Right atrium auricular region (tissue), 2 donors: ENCODE data around the gene CSNK1A1L. TPM values are rescaled to one million over a fixed set of nuclear protein-coding genes. Genes with fewer than 3 reads are reported as not detected.

Experiments
- DNase-seq: peaks from one replicate; pipeline ENCODE4 v3.0.0-alpha.2; 2019; ENCODE audit warnings: low spot score
- H3K27ac ChIP-seq, 2 donors: fragments of 200-600 bp; sonication (generic); 1 replicate in 1 of 2; 2 replicates in 1 of 2; pipeline ENCODE4 v1.5.1; 2016 to 2019
- H3K27me3 ChIP-seq, 2 donors: fragments of 200-600 bp; sonication (generic); one replicate each; pipeline versions ENCODE4 v1.5.1 to v1.6.0; 2017 to 2019
- H3K36me3 ChIP-seq: fragments of 200-600 bp; sonication (generic); one replicate; pipeline ENCODE4 v1.5.1; 2016
- H3K4me1 ChIP-seq, 2 donors: fragments of 200-600 bp; sonication (generic); one replicate each; pipeline versions ENCODE4 v1.5.1 to v1.6.0; 2017 to 2019
- H3K4me3 ChIP-seq, 2 donors: fragments of 200-600 bp; sonication (generic); 1 replicate in 1 of 2; 2 replicates in 1 of 2; pipeline ENCODE4 v1.5.1; 2017 to 2019; ENCODE audit warnings: mild to moderate bottlenecking in 1 of 2, moderate library complexity in 1 of 2
- H3K9me3 ChIP-seq, 2 donors: fragments of 200-600 bp; sonication (generic); one replicate each; pipeline ENCODE4 v1.5.1; 2019
- total RNA-seq, 2 donors: library from RNA; depleted of rRNA; stranded (reverse); fragments of >200 nt; gene quantifications; one replicate each; pipeline ENCODE4 v1.1.0, GENCODE V29; 2016
- TF ChIP-seq, protein P1 (sequence below), 2 donors: fragments of 200-600 bp; sonication (generic); IDR thresholded peaks; one replicate each; pipeline ENCODE4 v1.5.1; 2019; ENCODE audit warnings: antibody characterized with exemption in 2 of 2

Gene CSNK1A1L
- total RNA-seq, 2 donors from 2014 or later, result not detected

- TF ChIP-seq, protein P1, sequence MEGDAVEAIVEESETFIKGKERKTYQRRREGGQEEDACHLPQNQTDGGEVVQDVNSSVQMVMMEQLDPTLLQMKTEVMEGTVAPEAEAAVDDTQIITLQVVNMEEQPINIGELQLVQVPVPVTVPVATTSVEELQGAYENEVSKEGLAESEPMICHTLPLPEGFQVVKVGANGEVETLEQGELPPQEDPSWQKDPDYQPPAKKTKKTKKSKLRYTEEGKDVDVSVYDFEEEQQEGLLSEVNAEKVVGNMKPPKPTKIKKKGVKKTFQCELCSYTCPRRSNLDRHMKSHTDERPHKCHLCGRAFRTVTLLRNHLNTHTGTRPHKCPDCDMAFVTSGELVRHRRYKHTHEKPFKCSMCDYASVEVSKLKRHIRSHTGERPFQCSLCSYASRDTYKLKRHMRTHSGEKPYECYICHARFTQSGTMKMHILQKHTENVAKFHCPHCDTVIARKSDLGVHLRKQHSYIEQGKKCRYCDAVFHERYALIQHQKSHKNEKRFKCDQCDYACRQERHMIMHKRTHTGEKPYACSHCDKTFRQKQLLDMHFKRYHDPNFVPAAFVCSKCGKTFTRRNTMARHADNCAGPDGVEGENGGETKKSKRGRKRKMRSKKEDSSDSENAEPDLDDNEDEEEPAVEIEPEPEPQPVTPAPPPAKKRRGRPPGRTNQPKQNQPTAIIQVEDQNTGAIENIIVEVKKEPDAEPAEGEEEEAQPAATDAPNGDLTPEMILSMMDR (IDR thresholded peaks at IDR 0.05), result no peak
- DNase-seq, result no peak
- no peak overlapping the region for H3K4me3 ChIP-seq
- no peaks in the 10 kb centered on the region for H3K9me3 ChIP-seq
- no peaks in the 10 kb centered on the region for H3K27me3 ChIP-seq
- no peak overlapping the region for H3K27ac ChIP-seq
- H3K4me1 ChIP-seq, result no peaks in the 10 kb centered on the region
- no peaks in the 10 kb centered on the region for H3K36me3 ChIP-seq
These were observed 35.8 kb downstream of the CSNK1A1L start for GRCh38 chr13:37069597-37070103.

DNA sequence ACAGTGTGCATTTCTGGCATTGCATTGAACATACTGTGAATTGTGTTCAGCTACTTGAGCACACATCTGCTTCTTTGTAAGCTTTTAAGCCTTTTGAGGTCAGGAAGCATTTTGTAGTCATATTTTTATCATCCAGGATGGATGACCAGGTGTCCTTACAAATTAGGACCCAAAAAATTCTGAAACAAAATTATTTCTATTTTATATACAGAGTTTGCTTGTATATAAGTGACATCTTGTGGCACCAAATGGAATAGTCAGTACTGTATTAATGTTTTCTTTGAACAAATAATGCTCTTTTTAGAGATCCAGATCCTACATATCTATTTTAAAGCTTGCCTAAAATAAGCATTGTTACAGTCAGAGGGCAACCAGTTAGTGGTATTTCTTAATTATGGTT, 36.5 kb downstream of the CSNK1A1L start:
- H3K4me1 ChIP-seq, result no peaks in the 10 kb centered on the region

DNA sequence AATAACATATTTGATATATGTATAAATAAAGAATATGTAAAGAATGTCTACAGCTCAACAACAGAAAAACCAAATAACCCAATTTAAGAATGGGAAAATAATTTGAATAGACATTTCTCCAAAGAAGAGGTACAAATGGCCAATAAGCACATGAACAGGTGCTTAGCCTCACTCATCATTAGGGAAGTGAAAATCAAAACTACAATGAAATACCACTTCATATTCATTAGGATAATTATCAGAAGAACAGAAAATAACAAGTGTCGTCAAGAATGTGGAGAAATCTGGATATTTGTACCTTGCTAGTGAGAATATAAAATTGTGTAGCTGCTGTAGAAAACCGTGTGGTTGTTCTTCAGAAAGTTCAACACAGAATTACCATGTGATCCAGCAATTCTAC, 37.6 kb downstream of the CSNK1A1L start:
- Histone ChIP-seq H3K9me3 (no peaks in the 10 kb centered on the region), H3K4me3 (no peak overlapping the region), H3K4me1 (no peaks in the 10 kb centered on the region), H3K36me3 (no peaks in the 10 kb centered on the region), H3K27ac (no peak overlapping the region), H3K27me3 (no peaks in the 10 kb centered on the region)
- DNase-seq, result no peak
- TF ChIP-seq, protein P1 (IDR thresholded peaks at IDR 0.05), result no peak

More for the DNA sequence above, 36.5 kb downstream of the CSNK1A1L start:
- no peaks in the 10 kb centered on the region for H3K36me3 ChIP-seq
- no peaks in the 10 kb centered on the region for H3K27me3 ChIP-seq
- TF ChIP-seq, protein P1 (IDR thresholded peaks at IDR 0.05), result no peak
- no peak overlapping the region for H3K27ac ChIP-seq
- DNase-seq, result no peak
- no peak overlapping the region for H3K4me3 ChIP-seq
- no peaks in the 10 kb centered on the region for H3K9me3 ChIP-seq

GRCh38 chr13:37065890-37066526, 39.5 kb downstream of the CSNK1A1L start:
- no peak overlapping the region for H3K27ac ChIP-seq
- no peaks in the 10 kb centered on the region for H3K9me3 ChIP-seq
- H3K4me3 ChIP-seq, result no peak overlapping the region
- no peaks in the 10 kb centered on the region for H3K36me3 ChIP-seq
- no peaks in the 10 kb centered on the region for H3K27me3 ChIP-seq
- DNase-seq, result no peak
- H3K4me1 ChIP-seq, result no peaks in the 10 kb centered on the region
- TF ChIP-seq, protein P1 (IDR thresholded peaks at IDR 0.05), result no peak

DNA sequence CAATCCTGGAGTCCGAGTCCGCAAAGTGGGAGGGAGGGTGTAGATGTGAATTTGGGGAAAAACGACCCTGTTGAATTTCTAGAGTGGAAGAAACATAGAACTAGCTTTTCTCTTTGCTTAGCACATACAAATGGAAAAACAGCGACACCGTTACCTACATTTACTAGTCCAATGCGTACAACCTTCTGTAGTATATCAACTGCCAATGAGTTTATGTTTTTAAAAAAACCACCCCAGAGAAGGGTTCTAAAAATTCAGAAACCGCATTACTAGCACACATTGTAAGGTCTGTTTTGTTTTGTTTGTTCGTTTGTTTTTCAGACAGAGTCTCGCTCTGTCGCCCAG, 45.6 kb downstream of the CSNK1A1L start:
- Histone ChIP-seq H3K27ac (peak overlapping the region; percentile 85 to 92), H3K4me3 (peak overlapping the region; percentile 64 to 84), H3K4me1 (peaks cover 0 to 11% of the 10 kb centered on the region in 2 donors), H3K27me3 (no peaks in the 10 kb centered on the region), H3K9me3 (no peaks in the 10 kb centered on the region), H3K36me3 (no peaks in the 10 kb centered on the region)
- TF ChIP-seq, protein P1 (IDR thresholded peaks at IDR 0.05), result no peak
- no peak for DNase-seq
